Measurements from ENCODE around the gene GNS. TPM values are rescaled to one million over a fixed set of nuclear protein-coding genes. Genes with fewer than 3 reads are reported as not detected.

Gene GNS
- total RNA-seq, 1 donor from 2014 or later: 97.2 TPM

DNA sequence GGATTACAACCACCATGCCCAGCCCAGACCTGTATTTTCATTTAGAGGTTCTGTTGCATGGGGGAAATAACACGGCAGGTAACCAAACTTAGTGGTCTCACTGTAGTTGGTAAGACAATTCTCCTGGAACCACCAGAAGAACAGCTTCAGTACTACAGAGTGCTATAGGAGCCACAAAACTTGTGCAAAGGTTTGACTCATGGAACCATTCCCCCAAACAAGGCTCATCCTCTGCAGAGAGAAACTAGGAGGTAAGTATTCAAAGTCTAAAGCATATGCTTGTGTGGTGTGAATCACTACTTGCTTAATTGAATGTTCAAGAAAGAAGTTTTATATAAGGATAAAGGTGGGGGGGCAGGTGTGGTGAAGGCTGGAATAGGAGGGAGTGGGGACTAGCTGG is 58.7 kb downstream of the GNS start:
- H3K9me3 ChIP-seq (replicated peaks): no peaks in the 10 kb centered on the region
- H3K27me3 ChIP-seq (ENCODE audit: low read depth): no peaks in the 10 kb centered on the region
- no peak for DNase-seq
- intact Hi-C loops (cut with micrococcal nuclease): no loop called here
- H3K4me1 ChIP-seq: peaks cover 17% of the 10 kb centered on the region
- peaks cover 9% of the 10 kb centered on the region for H3K36me3 ChIP-seq
- no peak overlapping the region for H3K4me3 ChIP-seq
- no peak overlapping the region for H3K27ac ChIP-seq (replicated peaks)
- TF ChIP-seq, protein P1, sequence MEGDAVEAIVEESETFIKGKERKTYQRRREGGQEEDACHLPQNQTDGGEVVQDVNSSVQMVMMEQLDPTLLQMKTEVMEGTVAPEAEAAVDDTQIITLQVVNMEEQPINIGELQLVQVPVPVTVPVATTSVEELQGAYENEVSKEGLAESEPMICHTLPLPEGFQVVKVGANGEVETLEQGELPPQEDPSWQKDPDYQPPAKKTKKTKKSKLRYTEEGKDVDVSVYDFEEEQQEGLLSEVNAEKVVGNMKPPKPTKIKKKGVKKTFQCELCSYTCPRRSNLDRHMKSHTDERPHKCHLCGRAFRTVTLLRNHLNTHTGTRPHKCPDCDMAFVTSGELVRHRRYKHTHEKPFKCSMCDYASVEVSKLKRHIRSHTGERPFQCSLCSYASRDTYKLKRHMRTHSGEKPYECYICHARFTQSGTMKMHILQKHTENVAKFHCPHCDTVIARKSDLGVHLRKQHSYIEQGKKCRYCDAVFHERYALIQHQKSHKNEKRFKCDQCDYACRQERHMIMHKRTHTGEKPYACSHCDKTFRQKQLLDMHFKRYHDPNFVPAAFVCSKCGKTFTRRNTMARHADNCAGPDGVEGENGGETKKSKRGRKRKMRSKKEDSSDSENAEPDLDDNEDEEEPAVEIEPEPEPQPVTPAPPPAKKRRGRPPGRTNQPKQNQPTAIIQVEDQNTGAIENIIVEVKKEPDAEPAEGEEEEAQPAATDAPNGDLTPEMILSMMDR (IDR thresholded peaks at IDR 0.05; ENCODE audit: borderline replicate concordance): no peak

DNA sequence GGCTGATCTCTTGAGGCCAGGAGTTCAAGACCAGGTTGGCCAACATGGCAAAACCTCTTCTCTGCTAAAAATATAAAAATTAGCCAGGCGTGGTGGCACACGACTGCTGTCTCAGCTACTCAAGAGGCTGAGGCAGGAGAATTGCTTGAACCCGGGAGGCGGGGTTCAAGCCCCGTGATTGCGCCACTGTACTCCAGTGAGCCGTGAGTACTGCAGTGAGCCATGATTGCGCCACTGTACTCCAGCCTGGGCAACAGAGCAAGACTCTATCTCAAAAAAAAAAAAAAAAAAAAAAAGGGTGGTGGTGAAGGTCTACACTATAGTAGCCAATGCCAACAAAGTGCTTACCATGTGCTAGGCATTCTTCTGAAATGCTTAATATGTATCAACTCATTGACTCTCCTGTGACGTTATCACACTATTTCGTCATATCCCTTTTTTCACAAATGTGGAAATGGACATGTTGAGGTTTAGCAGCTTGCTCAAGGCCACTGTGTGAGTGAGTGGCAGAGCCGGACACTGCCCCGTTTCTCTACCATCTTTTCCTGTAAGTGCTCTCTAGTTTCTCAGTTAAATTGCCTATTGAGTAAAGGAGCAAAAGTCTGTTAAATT is 59.6 kb downstream of the GNS start:
- no peaks in the 10 kb centered on the region for H3K9me3 ChIP-seq (replicated peaks)
- H3K4me1 ChIP-seq: peaks cover 24% of the 10 kb centered on the region
- DNase-seq: no peak
- TF ChIP-seq, protein P1 (IDR thresholded peaks at IDR 0.05; ENCODE audit: borderline replicate concordance): no peak
- H3K36me3 ChIP-seq: peaks cover 18% of the 10 kb centered on the region
- H3K27ac ChIP-seq (replicated peaks): no peak overlapping the region
- intact Hi-C loops (cut with micrococcal nuclease): loop anchor here (2.0 kb wide), 1 partner anchor 151 kb away; no protein-coding TSS in a partner anchor
- no peak overlapping the region for H3K4me3 ChIP-seq
- no peaks in the 10 kb centered on the region for H3K27me3 ChIP-seq (ENCODE audit: low read depth)

DNA sequence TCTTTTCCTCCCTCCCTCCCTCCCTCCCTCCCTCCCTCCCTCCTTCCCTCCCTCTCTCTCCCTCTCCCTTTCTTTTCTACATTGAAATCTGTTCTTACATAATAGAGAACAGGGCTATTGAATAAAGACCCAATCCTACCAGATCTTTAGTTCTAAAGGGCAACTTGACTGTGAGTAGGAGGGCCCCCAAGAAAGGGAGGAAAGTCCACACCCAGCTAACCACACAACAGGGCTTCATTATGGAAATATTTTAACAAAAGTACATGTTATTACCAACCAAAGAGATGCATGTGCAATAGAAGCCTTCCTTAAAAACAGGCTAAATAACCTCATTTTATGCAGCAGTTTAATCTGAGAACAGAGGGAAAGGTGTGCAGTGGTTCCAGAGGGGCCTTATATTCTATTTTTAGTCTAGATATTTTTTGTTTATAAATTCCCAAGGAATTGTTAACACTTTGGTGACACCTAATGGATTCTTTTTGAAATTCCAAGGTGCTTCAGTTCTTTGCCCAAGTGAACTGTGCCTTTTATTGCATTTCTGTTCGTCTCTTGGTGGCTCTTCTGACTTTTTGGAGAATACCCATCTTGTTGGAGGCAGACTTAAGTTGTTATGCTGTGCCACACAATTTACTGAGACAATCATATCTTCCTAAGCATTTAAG is 63.0 kb downstream of the GNS start:
- no peak overlapping the region for H3K4me3 ChIP-seq
- H3K27me3 ChIP-seq (ENCODE audit: low read depth): no peaks in the 10 kb centered on the region
- peaks cover 42% of the 10 kb centered on the region for H3K4me1 ChIP-seq
- TF ChIP-seq, protein P1 (IDR thresholded peaks at IDR 0.05; ENCODE audit: borderline replicate concordance): peak; percentile 63
- no peak for DNase-seq
- H3K36me3 ChIP-seq: peaks cover 30% of the 10 kb centered on the region
- H3K9me3 ChIP-seq (replicated peaks): no peaks in the 10 kb centered on the region
- H3K27ac ChIP-seq (replicated peaks): peak overlapping the region; percentile 49
- intact Hi-C loops (cut with micrococcal nuclease): no loop called here

DNA sequence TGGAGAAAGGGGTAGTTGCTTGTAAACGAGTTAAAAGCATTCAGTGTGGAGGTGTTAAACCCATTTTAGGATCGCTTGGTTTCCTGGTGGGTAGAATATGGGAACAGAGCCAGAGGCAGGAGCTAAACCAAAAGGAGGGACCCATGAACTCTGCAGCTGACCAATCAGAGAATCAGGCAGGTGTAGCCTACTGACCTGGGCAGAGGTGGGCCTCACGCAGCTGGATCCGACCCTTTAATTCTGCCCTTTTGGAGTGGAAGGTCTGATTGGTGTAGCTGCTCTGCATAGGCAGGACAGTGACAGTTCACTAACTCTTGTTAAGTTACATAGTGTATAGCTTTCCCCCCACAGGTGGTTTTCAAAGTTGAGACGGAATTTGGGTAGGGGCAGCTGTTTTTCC is 63.7 kb downstream of the GNS start:
- no peak for DNase-seq
- intact Hi-C loops (cut with micrococcal nuclease): no loop called here
- H3K27me3 ChIP-seq (ENCODE audit: low read depth): no peaks in the 10 kb centered on the region
- no peaks in the 10 kb centered on the region for H3K9me3 ChIP-seq (replicated peaks)
- H3K4me3 ChIP-seq: no peak overlapping the region
- peaks cover 30% of the 10 kb centered on the region for H3K36me3 ChIP-seq
- H3K27ac ChIP-seq (replicated peaks): peak overlapping the region; percentile 15
- TF ChIP-seq, protein P1 (IDR thresholded peaks at IDR 0.05; ENCODE audit: borderline replicate concordance): no peak
- H3K4me1 ChIP-seq: peaks cover 41% of the 10 kb centered on the region

DNA sequence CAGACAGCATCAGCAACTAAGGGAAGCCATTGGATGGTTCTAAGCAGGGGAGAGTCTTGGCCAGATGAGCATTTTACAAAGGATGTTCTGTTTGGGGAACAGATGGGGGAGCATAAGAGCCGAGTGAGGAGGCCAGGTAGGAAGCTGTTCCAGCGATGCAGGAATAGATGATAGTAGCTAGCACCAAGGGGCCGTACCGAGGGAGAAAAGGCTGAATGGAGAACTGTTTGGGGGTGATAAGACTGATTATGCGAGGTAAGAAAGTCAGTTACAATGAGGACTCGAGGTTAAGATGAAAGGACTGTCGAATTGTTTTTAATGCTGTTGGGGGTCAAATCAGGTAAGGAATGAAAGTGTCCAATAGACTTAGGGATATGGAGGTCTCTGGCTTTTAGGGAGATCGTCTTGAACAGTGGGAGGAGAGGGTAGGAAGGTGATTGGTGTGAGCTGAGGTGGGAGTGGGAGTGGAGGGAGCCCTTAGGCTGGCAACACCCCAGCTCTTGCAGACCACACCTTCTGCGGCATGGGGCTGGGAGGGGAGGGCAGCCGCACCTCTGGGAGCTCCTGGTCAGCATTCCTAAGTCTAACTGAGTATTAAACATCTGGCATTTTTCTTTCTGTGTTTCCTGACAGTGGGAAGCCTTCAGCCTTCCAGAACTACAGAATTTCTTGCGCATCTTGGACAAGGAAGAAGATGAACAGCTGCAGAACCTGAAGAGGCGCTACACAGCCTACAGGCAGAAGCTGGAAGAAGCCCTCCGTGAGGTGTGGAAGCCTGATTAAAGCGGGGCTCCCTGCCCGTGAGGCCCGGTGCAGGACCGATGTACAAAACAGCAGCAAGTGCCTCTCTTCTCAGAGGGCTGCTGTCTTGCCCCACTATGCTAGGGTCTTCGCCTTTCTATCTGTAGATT is 64.8 kb downstream of the GNS start:
- TF ChIP-seq, protein P1 (IDR thresholded peaks at IDR 0.05; ENCODE audit: borderline replicate concordance): no peak
- Histone ChIP-seq H3K27me3 (ENCODE audit: low read depth) (no peaks in the 10 kb centered on the region), H3K27ac (replicated peaks) (peak overlapping the region; percentile 41), H3K9me3 (replicated peaks) (no peaks in the 10 kb centered on the region), H3K4me1 (peaks cover 42% of the 10 kb centered on the region), H3K4me3 (no peak overlapping the region), H3K36me3 (peaks cover 26% of the 10 kb centered on the region)
- intact Hi-C loops (cut with micrococcal nuclease): no loop called here
- no peak for DNase-seq

Data from left ventricle myocardium inferior (tissue), 1 donor.